CD14-positive monocyte (primary cell): ENCODE data around the gene BAZ1A. TPM values are rescaled to one million over a fixed set of nuclear protein-coding genes. Genes with fewer than 3 reads are reported as not detected.

Source experiments
- DNase-seq, 3 donors: peaks; one replicate each; pipeline ENCODE4 v3.0.0-alpha.2; 2011 to 2022
- H2AFZ ChIP-seq: 2 replicates; pipeline ENCODE4 v1.6.0; 2012; ENCODE audit warnings: mild to moderate bottlenecking, low read depth, low read length, inconsistent platforms; ENCODE audit not compliant: insufficient read depth, poor library complexity, severe bottlenecking
- H3K27ac ChIP-seq, 2 donors: 1 replicate in 1 of 2; 2 replicates in 1 of 2; pipeline ENCODE4 v1.5.1; 2012 to 2013; ENCODE audit warnings: low read length in 2 of 2, control low read depth in 1 of 2, inconsistent platforms in 1 of 2, low read depth in 1 of 2, mild to moderate bottlenecking in 1 of 2
- H3K27me3 ChIP-seq, 2 donors: one replicate each; pipeline versions ENCODE4 v1.6.0 to v1.6.1; 2011 to 2013; ENCODE audit warnings: low read length in 2 of 2; ENCODE audit not compliant: control insufficient read depth in 2 of 2, insufficient read depth in 2 of 2
- H3K36me3 ChIP-seq, 2 donors: replicated peaks in 1 of 2; 1 replicate in 1 of 2; 2 replicates in 1 of 2; pipeline versions ENCODE4 v1.5.1 to v1.6.1; 2012 to 2013; ENCODE audit warnings: low read length in 2 of 2, control low read depth in 1 of 2, inconsistent platforms in 1 of 2, mild to moderate bottlenecking in 1 of 2; ENCODE audit not compliant: insufficient read depth in 2 of 2, control insufficient read depth in 1 of 2
- H3K4me1 ChIP-seq, 2 donors: 1 replicate in 1 of 2; 2 replicates in 1 of 2; pipeline versions ENCODE4 v1.5.1 to v1.6.1; 2012 to 2013; ENCODE audit warnings: low read length in 2 of 2, control low read depth in 1 of 2, inconsistent platforms in 1 of 2, mild to moderate bottlenecking in 1 of 2, moderate library complexity in 1 of 2; ENCODE audit not compliant: insufficient read depth in 2 of 2, control insufficient read depth in 1 of 2
- H3K4me2 ChIP-seq: replicated peaks from 2 replicates; pipeline ENCODE3; 2012; ENCODE audit warnings: low read length, moderate library complexity, mild to moderate bottlenecking; ENCODE audit not compliant: poor library complexity, severe bottlenecking; ENCODE audit errors: extremely low read depth
- H3K4me3 ChIP-seq, 3 experiments: fragments of 200-600 bp in 1 of 3; sonication (generic) in 1 of 3; replicated peaks in 1 of 3; 1 replicate in 2 of 3; 2 replicates in 1 of 3; pipeline ENCODE4 v1.5.1; 2011 to 2013; ENCODE audit warnings: low read length in 3 of 3, mild to moderate bottlenecking in 3 of 3, control low read depth in 2 of 3, low read depth in 2 of 3, inconsistent platforms in 1 of 3, moderate library complexity in 1 of 3
- H3K79me2 ChIP-seq: 2 replicates; pipeline ENCODE4 v1.6.0; 2012; ENCODE audit warnings: mild to moderate bottlenecking, control low read depth, inconsistent platforms, low read length, moderate library complexity; ENCODE audit not compliant: insufficient read depth
- H3K9ac ChIP-seq: 2 replicates; pipeline ENCODE4 v1.6.0; 2017; ENCODE audit warnings: low read length, mild to moderate bottlenecking; ENCODE audit not compliant: insufficient read depth, poor library complexity, severe bottlenecking
- H3K9me3 ChIP-seq, 2 donors: replicated peaks in 1 of 2; 1 replicate in 1 of 2; 2 replicates in 1 of 2; pipeline versions ENCODE4 v1.5.1 to v1.6.1; 2012 to 2013; ENCODE audit warnings: low read length in 2 of 2, control low read depth in 1 of 2; ENCODE audit not compliant: control insufficient read depth in 1 of 2, insufficient read depth in 1 of 2
- H4K20me1 ChIP-seq: 2 replicates; pipeline ENCODE4 v1.6.0; 2012; ENCODE audit warnings: mild to moderate bottlenecking, low read length, control low read depth, moderate library complexity; ENCODE audit not compliant: insufficient read depth
- H3K27ac Mint-ChIP-seq, 7 donors: one replicate each; pipeline ENCODE4 v1.8.0; 2020; ENCODE audit warnings: mild to moderate bottlenecking in 7 of 7, mixed read lengths in 7 of 7, moderate library complexity in 6 of 7, inconsistent platforms in 2 of 7
- H3K27me3 Mint-ChIP-seq, 3 donors: one replicate each; pipeline ENCODE4 v1.8.0; 2021 to 2022; ENCODE audit warnings: low read depth in 3 of 3, mild to moderate bottlenecking in 3 of 3, mixed read lengths in 3 of 3, moderate library complexity in 3 of 3, inconsistent platforms in 1 of 3
- H3K36me3 Mint-ChIP-seq, 2 donors: one replicate each; pipeline ENCODE4 v1.8.0; 2020; ENCODE audit warnings: mixed read lengths in 2 of 2, inconsistent platforms in 1 of 2, mild to moderate bottlenecking in 1 of 2
- H3K4me1 Mint-ChIP-seq: one replicate; pipeline ENCODE4 v1.8.0; 2020; ENCODE audit warnings: mild to moderate bottlenecking, mixed read lengths
- H3K4me3 Mint-ChIP-seq, 2 donors: one replicate each; pipeline ENCODE4 v1.8.0; 2020; ENCODE audit warnings: mild to moderate bottlenecking in 2 of 2, mixed read lengths in 2 of 2, moderate library complexity in 1 of 2
- H3K9me3 Mint-ChIP-seq, 7 donors: one replicate each; pipeline ENCODE4 v1.8.0; 2020 to 2022; ENCODE audit warnings: mixed read lengths in 7 of 7, mild to moderate bottlenecking in 6 of 7, moderate library complexity in 6 of 7, inconsistent platforms in 2 of 7
- WGBS: methylation state at CpG from one replicate; pipeline ENCODE4 v1.1.5; 2013; ENCODE audit warnings: missing lambda C conversion rate; ENCODE audit not compliant: insufficient coverage; 5-methylcytosine and 5-hydroxymethylcytosine counted together
- intact Hi-C, 2 donors: fragments of 100-400 bp; cut with micrococcal nuclease; formaldehyde crosslinking; loops; one replicate each; pipeline versions ENCODE4 v1.15.0 to v1.15.1; 2023
- polyA plus RNA-seq, 3 donors: library from polyadenylated mRNA; depleted of rRNA in 1 of 3; unstranded in 2 of 3; stranded (reverse) in 1 of 3; fragments of 300-500 nt in 2 of 3; fragments of >200 nt in 1 of 3; fragmentation: Illumina TruSeq in 2 of 3; gene quantifications; 1 replicate in 2 of 3; 2 replicates in 1 of 3; pipeline ENCODE4 v1.2.3, GENCODE V29; 2012 to 2021
- TF ChIP-seq, protein P1 (sequence below): fragments of 200-600 bp; IDR thresholded peaks from one replicate; pipeline ENCODE4 v1.8.0; 2022; ENCODE audit warnings: antibody characterized with exemption, mild to moderate bottlenecking

BAZ1A gene
- polyA plus RNA-seq, 3 donors = 7.3 to 25.5 (median 12.7) TPM

DNA sequence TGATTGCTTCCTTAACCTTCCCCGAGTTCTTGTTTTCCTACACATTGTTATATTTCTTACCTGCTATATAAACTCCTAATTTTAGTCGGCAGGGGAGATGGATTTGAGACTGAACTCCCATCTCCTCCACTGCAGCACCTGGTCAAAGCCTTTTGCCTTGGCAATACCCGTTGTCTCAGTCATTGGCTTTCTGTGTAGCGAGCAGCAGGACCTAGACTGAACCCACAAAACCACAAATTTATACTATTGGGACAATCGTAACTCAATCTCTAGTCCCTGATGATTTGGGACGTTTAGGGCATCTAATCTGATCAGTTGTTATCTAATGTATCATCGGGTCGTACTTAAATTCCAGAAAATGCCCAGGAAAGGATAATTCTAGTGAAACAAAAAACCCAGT, 37.8 kb upstream of the BAZ1A start:
- no peaks in the 10 kb centered on the region for H3K36me3 Mint-ChIP-seq
- Histone ChIP-seq H2AFZ (peak overlapping the region; percentile 17), H3K9me3 (no peaks in the 10 kb centered on the region), H3K9ac (no peak overlapping the region), H3K4me3 (no peak overlapping the region), H3K79me2 (no peaks in the 10 kb centered on the region), H4K20me1 (no peaks in the 10 kb centered on the region), H3K36me3 (no peaks in the 10 kb centered on the region), H3K4me1 (peaks cover under 1% of the 10 kb centered on the region in 2 donors), H3K4me2 (no peak overlapping the region), H3K27me3 (no peaks in the 10 kb centered on the region), H3K27ac (no peak overlapping the region)
- TF ChIP-seq, protein P1, sequence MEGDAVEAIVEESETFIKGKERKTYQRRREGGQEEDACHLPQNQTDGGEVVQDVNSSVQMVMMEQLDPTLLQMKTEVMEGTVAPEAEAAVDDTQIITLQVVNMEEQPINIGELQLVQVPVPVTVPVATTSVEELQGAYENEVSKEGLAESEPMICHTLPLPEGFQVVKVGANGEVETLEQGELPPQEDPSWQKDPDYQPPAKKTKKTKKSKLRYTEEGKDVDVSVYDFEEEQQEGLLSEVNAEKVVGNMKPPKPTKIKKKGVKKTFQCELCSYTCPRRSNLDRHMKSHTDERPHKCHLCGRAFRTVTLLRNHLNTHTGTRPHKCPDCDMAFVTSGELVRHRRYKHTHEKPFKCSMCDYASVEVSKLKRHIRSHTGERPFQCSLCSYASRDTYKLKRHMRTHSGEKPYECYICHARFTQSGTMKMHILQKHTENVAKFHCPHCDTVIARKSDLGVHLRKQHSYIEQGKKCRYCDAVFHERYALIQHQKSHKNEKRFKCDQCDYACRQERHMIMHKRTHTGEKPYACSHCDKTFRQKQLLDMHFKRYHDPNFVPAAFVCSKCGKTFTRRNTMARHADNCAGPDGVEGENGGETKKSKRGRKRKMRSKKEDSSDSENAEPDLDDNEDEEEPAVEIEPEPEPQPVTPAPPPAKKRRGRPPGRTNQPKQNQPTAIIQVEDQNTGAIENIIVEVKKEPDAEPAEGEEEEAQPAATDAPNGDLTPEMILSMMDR = no peak
- DNase-seq = no peak
- H3K4me3 Mint-ChIP-seq = no peak overlapping the region
- no peaks in the 10 kb centered on the region for H3K9me3 Mint-ChIP-seq
- peaks cover 0 to 6% (median 0%) of the 10 kb centered on the region in 3 donors for H3K27me3 Mint-ChIP-seq
- 75% methylated on average over 5 of the region's 8 CpGs for WGBS
- H3K4me1 Mint-ChIP-seq = peaks cover 11% of the 10 kb centered on the region
- intact Hi-C loops = no loop called here
- H3K27ac Mint-ChIP-seq = no peak overlapping the region

DNA sequence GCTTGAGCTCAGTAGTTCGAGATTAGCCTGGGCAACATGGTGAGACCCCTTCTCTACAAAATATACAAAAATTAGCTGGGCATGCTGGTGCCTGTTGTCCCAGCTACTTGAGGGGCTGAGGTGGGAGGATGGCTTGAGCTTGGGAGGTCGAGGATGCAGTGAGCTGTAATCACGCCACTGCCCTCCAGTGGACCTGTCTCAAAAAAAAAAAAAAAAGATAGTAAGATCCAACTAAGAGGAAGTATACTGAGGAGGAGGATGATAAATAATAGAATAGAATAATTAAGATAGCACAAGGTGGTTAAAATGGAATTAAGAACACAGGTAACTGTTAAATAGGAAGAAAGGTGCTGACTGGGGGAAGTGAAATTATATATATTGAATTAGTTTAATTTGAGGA, 37.0 kb upstream of the BAZ1A start:
- H3K27ac ChIP-seq = no peak overlapping the region
- H2AFZ ChIP-seq = no peak overlapping the region
- H3K4me1 ChIP-seq = no peaks in the 10 kb centered on the region
- Mint-ChIP-seq H3K4me1 (peaks cover 9% of the 10 kb centered on the region), H3K9me3 (no peaks in the 10 kb centered on the region), H3K4me3 (no peak overlapping the region), H3K27ac (no peak overlapping the region), H3K36me3 (no peaks in the 10 kb centered on the region), H3K27me3 (peaks cover 0 to 6% (median 0%) of the 10 kb centered on the region in 3 donors)
- no peaks in the 10 kb centered on the region for H3K27me3 ChIP-seq
- no peak overlapping the region for H3K9ac ChIP-seq
- WGBS = 0% methylated on average over 1 of the region's 3 CpGs
- intact Hi-C loops = no loop called here
- H3K9me3 ChIP-seq = no peaks in the 10 kb centered on the region
- H4K20me1 ChIP-seq = no peaks in the 10 kb centered on the region
- H3K4me2 ChIP-seq = no peak overlapping the region
- H3K79me2 ChIP-seq = no peaks in the 10 kb centered on the region
- no peak overlapping the region for H3K4me3 ChIP-seq
- DNase-seq = peak in 1 of 3 donors; percentile 14
- no peaks in the 10 kb centered on the region for H3K36me3 ChIP-seq
- TF ChIP-seq, protein P1 = peak; percentile 12
